ENCODE results near the gene CACNA2D2. TPM values are rescaled to one million over a fixed set of nuclear protein-coding genes. Genes with fewer than 3 reads are reported as not detected.

The CACNA2D2 gene
- total and polyA plus RNA-seq, 4 donors: 0.10 to 0.19 (median 0.15) TPM

DNA sequence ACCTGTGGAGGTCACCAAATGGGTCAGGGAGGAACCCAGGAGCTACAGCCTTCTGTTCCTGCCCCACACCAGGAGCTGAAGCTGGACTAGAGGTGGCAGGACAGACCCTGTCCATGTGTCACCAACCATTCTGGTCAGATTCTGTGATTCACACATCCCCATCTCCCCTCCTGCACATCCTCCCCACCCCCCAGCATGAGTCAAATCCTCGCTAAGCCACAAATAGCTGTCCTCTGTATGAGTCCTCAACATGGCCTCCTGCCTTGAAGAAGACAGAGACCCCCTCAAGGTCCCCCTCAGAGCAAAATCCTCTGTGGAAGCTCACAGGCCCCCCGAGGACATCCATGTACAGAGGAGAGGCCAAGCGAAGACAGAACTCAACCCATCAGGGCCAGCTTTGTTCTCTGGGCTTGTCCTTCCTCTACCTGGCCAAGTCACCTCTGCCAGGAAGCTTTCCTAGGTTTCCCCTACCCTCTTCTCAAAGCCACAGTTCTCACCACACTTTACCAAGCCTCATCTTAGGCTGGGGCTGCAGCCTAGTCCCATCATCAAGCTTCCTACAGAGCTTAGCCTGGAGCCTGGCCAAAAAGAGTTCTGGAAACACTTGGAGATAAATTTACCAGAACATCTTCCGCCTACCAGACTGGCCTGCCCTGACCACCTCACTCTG, 17.1 kb downstream of the CACNA2D2 start:
- 94% methylated on average over 4 of the region's 4 CpGs for WGBS
- no peak for DNase-seq (ENCODE audit: low spot score)
- no peak overlapping the region for H3K4me3 ChIP-seq (ENCODE audit: low read depth in 1 of 3, low read length in 3 of 3)
- H3K4me1 ChIP-seq (ENCODE audit: control insufficient read depth in 4 of 4, insufficient read depth in 4 of 4, low read length in 3 of 4): no peaks in the 10 kb centered on the region
- H3K9me3 ChIP-seq (ENCODE audit: control insufficient read depth in 4 of 4, low read length in 3 of 4): no peaks in the 10 kb centered on the region
- TF ChIP-seq GABPA (IDR thresholded peaks at IDR 0.05 in 1 of 2, conservative IDR thresholded peaks at IDR 0.05 in 1 of 2) (no peak), CTCF (IDR thresholded peaks at IDR 0.05; ENCODE audit: low read depth, low read length, missing input control) (no peak), MAX (IDR thresholded peaks at IDR 0.05) (no peak), YY1 (IDR thresholded peaks at IDR 0.05) (no peak)
- H3K27me3 ChIP-seq (ENCODE audit: control insufficient read depth in 4 of 4, insufficient read depth in 4 of 4, low read length in 3 of 4): no peaks in the 10 kb centered on the region
- H3K27ac ChIP-seq (ENCODE audit: low read depth in 1 of 2, low read length in 2 of 2): no peak overlapping the region
- H3K36me3 ChIP-seq (ENCODE audit: control insufficient read depth in 4 of 4, insufficient read depth in 3 of 4, low read depth in 1 of 4, low read length in 3 of 4): no peaks in the 10 kb centered on the region
- no peak overlapping the region for H3K9ac ChIP-seq (ENCODE audit: low read depth in 1 of 2, low read length in 2 of 2)

DNA sequence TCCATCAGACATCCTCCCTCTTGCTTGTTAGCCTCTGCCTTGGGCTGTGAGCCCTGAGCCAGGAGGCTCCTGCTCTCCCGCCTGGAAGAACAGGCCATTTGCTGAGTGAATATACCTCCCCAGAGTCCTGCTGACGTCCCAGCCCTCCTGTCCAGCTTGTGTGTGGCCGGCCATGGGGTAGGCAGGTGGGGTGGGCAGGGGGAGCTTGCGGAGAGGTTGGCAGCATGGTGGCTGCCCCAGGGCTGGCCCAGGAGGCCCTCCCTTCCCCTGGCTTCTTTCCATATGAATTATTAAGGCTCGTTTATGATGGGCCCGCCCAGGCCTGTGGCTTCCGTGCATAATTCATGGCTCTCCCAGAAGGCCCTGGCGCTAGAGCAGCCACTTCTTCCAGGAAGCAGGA, 18.7 kb downstream of the CACNA2D2 start:
- no peaks in the 10 kb centered on the region for H3K9me3 ChIP-seq (ENCODE audit: control insufficient read depth in 4 of 4, low read length in 3 of 4)
- DNase-seq (ENCODE audit: low spot score): no peak
- no peak overlapping the region for H3K9ac ChIP-seq (ENCODE audit: low read depth in 1 of 2, low read length in 2 of 2)
- no peaks in the 10 kb centered on the region for H3K4me1 ChIP-seq (ENCODE audit: control insufficient read depth in 4 of 4, insufficient read depth in 4 of 4, low read length in 3 of 4)
- no peak overlapping the region for H3K27ac ChIP-seq (ENCODE audit: low read depth in 1 of 2, low read length in 2 of 2)
- WGBS: 87% methylated on average over 8 of the region's 8 CpGs
- H3K27me3 ChIP-seq (ENCODE audit: control insufficient read depth in 4 of 4, insufficient read depth in 4 of 4, low read length in 3 of 4): no peaks in the 10 kb centered on the region
- TF ChIP-seq RAD21 (IDR thresholded peaks at IDR 0.05) (no peak), NR2F2 (IDR thresholded peaks at IDR 0.05) (no peak), RXRA (IDR thresholded peaks at IDR 0.05) (no peak), JUND (IDR thresholded peaks at IDR 0.05) (no peak), HNF4A (conservative IDR thresholded peaks at IDR 0.05) (no peak), EGR1 (IDR thresholded peaks at IDR 0.05; ENCODE audit: low read depth in 2 of 2) (no peak), ATF3 (IDR thresholded peaks at IDR 0.05) (no peak), CTCF (IDR thresholded peaks at IDR 0.05; ENCODE audit: low read depth, low read length, missing input control) (no peak)
- TF ChIP-seq, protein P1, sequence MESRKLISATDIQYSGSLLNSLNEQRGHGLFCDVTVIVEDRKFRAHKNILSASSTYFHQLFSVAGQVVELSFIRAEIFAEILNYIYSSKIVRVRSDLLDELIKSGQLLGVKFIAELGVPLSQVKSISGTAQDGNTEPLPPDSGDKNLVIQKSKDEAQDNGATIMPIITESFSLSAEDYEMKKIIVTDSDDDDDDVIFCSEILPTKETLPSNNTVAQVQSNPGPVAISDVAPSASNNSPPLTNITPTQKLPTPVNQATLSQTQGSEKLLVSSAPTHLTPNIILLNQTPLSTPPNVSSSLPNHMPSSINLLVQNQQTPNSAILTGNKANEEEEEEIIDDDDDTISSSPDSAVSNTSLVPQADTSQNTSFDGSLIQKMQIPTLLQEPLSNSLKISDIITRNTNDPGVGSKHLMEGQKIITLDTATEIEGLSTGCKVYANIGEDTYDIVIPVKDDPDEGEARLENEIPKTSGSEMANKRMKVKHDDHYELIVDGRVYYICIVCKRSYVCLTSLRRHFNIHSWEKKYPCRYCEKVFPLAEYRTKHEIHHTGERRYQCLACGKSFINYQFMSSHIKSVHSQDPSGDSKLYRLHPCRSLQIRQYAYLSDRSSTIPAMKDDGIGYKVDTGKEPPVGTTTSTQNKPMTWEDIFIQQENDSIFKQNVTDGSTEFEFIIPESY (IDR thresholded peaks at IDR 0.05): no peak
- H3K4me3 ChIP-seq (ENCODE audit: low read depth in 1 of 3, low read length in 3 of 3): no peak overlapping the region
- no peaks in the 10 kb centered on the region for H3K36me3 ChIP-seq (ENCODE audit: control insufficient read depth in 4 of 4, insufficient read depth in 3 of 4, low read depth in 1 of 4, low read length in 3 of 4)

Measured in liver (tissue), 9 donors.